ENCODE data around the gene HSPG2.

Gene HSPG2

DNA sequence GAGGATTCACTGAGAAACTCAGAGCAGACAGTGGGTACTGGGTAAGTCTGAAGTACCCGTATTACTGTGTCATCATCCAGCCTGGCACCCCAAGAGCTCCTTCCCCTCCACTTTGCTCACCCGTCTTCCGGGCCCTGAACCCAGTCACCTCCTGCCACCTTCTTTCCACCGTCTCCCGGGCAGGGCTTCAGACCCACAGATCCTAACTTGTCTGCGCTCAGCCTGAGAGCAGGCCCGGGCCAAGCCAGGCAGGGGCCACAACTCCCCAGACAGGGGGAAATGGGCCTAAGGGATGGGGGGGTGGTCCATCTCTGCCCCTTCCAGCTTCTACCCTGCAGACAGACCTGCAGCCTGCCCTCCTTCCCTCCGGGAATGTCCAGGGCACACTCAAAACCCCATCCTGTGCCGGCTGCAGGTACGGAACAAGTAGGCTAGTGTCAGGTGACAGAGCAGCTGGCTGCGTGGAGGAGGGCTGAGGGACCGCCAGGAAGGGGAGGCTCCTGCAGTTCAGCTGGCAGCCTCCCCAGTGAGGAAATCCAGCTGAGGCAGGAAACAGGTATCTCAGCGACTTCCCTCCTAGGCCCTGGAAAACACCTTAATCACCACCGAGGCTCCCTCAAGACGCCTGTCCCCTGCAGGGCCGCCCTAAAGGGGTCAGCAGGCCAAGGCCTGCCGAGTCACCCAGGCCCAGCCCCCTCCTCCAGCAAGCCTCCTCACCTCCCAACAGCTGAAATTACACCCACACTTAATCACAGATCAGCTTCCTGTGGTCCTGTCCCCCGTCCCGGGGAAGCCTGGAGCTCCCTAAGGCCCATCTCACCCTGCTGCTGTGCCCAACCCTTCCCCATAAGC, 3.5 kb downstream of the HSPG2 start:
- Histone ChIP-seq H3K27me3 (replicated peaks in 2 of 5; ENCODE audit: control insufficient read depth in 4 of 5, insufficient read depth in 5 of 5, low read length in 4 of 5) (no peaks in the 10 kb centered on the region), H3K4me1 (ENCODE audit: control extremely low read depth in 1 of 4, control insufficient read depth in 4 of 4, insufficient read depth in 4 of 4, low read length in 3 of 4) (peaks cover 2 to 65% (median 51%) of the 10 kb centered on the region in 4 experiments), H3K9me3 (ENCODE audit: control extremely low read depth in 1 of 5, control insufficient read depth in 4 of 5, insufficient read depth in 2 of 5, low read depth in 1 of 5, low read length in 4 of 5) (no peaks in the 10 kb centered on the region), H3K36me3 (ENCODE audit: control insufficient read depth in 4 of 4, insufficient read depth in 4 of 4, low read length in 3 of 4) (no peaks in the 10 kb centered on the region), H3K27ac (ENCODE audit: insufficient read depth in 1 of 2, low read depth in 1 of 2, low read length in 2 of 2, poor library complexity in 1 of 2, severe bottlenecking in 2 of 2) (peak overlapping the region in 1 of 2 experiments; percentile 63), H3K4me3 (ENCODE audit: control insufficient read depth in 1 of 7, extremely low read depth in 1 of 7, insufficient read depth in 4 of 7, low read depth in 2 of 7, low read length in 6 of 7) (peak overlapping the region in 3 of 7 experiments; percentile 3 to 33 (median 23))
- WGBS (ENCODE audit: insufficient coverage), result 20% methylated on average over 8 of the region's 19 CpGs
- CTCF ChIA-PET, result interaction anchor here (0.6 to 2.7 kb wide), 10 partner anchors 9 to 1774 kb away, joined by 3 to 8 read pairs (median 3); no protein-coding TSS in a partner anchor
- DNase-seq, result peak in 2 of 3 donors; percentile 82 to 88
- POLR2A ChIA-PET, result interaction anchor here (0.7 to 1.8 kb wide), 3 partner anchors 24 to 164 kb away, joined by 3 to 5 read pairs (median 3); no protein-coding TSS in a partner anchor

DNA sequence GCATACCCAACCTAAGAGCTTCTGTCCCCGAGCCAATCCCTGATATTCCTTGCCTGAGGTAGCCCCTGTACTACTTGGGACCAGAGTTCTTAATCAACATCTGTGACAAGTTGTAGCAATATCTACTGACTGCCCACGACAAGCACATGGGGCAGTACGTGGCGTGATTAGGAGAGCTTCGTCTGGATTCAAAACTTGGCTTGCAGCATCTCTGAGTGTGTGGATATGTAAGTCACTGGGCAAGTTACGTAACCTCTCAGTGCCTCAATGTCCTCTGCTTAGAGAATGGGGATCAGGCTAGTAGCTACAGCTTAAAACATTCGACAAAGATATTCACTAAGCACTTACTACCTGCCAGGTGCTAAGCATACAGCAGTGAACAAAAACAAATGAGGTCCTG, 5.0 kb downstream of the HSPG2 start:
- no peak overlapping the region for H3K27ac ChIP-seq (ENCODE audit: insufficient read depth in 1 of 2, low read depth in 1 of 2, low read length in 2 of 2, poor library complexity in 1 of 2, severe bottlenecking in 2 of 2)
- CTCF ChIA-PET, result interaction anchor here (1.0 to 2.7 kb wide), 3 partner anchors 9 to 29 kb away, joined by 3 to 8 read pairs (median 4); no protein-coding TSS in a partner anchor
- no peak for DNase-seq
- no peaks in the 10 kb centered on the region for H3K9me3 ChIP-seq (ENCODE audit: control extremely low read depth in 1 of 5, control insufficient read depth in 4 of 5, insufficient read depth in 2 of 5, low read depth in 1 of 5, low read length in 4 of 5)
- peaks cover 0 to 55% (median 43%) of the 10 kb centered on the region in 4 experiments for H3K4me1 ChIP-seq (ENCODE audit: control extremely low read depth in 1 of 4, control insufficient read depth in 4 of 4, insufficient read depth in 4 of 4, low read length in 3 of 4)
- H3K36me3 ChIP-seq (ENCODE audit: control insufficient read depth in 4 of 4, insufficient read depth in 4 of 4, low read length in 3 of 4), result no peaks in the 10 kb centered on the region
- no peak overlapping the region for H3K4me3 ChIP-seq (ENCODE audit: control insufficient read depth in 1 of 7, extremely low read depth in 1 of 7, insufficient read depth in 4 of 7, low read depth in 2 of 7, low read length in 6 of 7)
- POLR2A ChIA-PET, result interaction anchor here (0.8 to 1.4 kb wide), 3 partner anchors 18 to 163 kb away, joined by 3 to 5 read pairs (median 3); no protein-coding TSS in a partner anchor
- 96% methylated on average over 7 of the region's 7 CpGs for WGBS (ENCODE audit: insufficient coverage)
- H3K27me3 ChIP-seq (replicated peaks in 2 of 5; ENCODE audit: control insufficient read depth in 4 of 5, insufficient read depth in 5 of 5, low read length in 4 of 5), result no peaks in the 10 kb centered on the region

DNA sequence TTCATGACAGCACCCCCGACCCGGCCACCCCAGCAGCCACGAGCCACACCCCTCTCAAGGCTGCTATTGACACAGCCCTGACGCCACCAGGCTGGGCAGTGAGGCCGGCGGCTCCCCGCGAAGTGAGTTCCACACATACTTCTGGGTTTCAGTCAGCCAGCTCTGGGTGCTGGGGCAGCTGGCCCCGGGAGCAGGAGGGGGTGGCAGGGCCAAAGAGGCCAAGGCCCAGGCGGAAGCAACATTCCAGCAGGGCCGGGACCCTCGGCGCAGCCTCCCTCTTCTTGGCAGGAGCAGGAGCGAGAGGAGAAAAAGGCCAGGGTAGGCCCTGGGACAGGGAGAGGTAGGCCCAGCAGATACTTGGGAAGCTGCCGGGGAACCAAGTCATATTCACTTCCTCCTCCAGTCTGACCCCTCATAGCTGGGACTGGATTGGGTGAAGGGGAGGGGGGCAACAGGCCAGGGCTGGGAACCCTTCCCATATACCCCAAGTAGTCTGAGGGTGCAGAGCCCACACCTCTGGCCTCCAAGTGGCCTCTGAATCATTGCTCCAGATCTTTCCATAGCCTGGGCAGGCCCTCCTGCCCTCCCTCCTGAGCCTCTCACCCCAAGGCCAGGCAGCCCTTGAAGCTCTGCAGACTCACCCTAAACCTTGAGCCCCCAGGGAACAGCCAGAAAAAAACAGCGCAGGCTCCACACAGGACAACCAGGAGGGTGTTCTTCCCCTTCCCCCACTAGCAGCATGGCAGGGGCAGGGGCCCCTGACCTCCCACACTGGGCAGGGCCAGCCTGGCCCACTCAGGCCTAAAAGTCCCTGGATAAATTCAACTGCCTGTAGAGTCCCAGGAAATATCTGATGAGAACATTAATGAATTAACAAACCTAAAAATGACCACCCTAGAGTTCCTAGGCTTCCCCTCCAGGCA, 5.7 kb downstream of the HSPG2 start:
- Histone ChIP-seq H3K36me3 (ENCODE audit: control insufficient read depth in 4 of 4, insufficient read depth in 4 of 4, low read length in 3 of 4) (no peaks in the 10 kb centered on the region), H3K4me1 (ENCODE audit: control extremely low read depth in 1 of 4, control insufficient read depth in 4 of 4, insufficient read depth in 4 of 4, low read length in 3 of 4) (peaks cover 0 to 52% (median 39%) of the 10 kb centered on the region in 4 experiments), H3K27me3 (replicated peaks in 2 of 5; ENCODE audit: control insufficient read depth in 4 of 5, insufficient read depth in 5 of 5, low read length in 4 of 5) (no peaks in the 10 kb centered on the region), H3K4me3 (ENCODE audit: control insufficient read depth in 1 of 7, extremely low read depth in 1 of 7, insufficient read depth in 4 of 7, low read depth in 2 of 7, low read length in 6 of 7) (no peak overlapping the region), H3K27ac (ENCODE audit: insufficient read depth in 1 of 2, low read depth in 1 of 2, low read length in 2 of 2, poor library complexity in 1 of 2, severe bottlenecking in 2 of 2) (no peak overlapping the region), H3K9me3 (ENCODE audit: control extremely low read depth in 1 of 5, control insufficient read depth in 4 of 5, insufficient read depth in 2 of 5, low read depth in 1 of 5, low read length in 4 of 5) (no peaks in the 10 kb centered on the region)
- WGBS (ENCODE audit: insufficient coverage), result 88% methylated on average over 13 of the region's 16 CpGs
- ChIA-PET POLR2A (interaction anchor here (0.8 to 1.4 kb wide), 2 partner anchors 17 to 28 kb away, joined by 3 to 5 read pairs; no protein-coding TSS in a partner anchor), CTCF (interaction anchor here (1.0 to 2.7 kb wide), 3 partner anchors 8 to 20 kb away, joined by 4 to 10 read pairs (median 8); no protein-coding TSS in a partner anchor)
- no peak for DNase-seq

DNA sequence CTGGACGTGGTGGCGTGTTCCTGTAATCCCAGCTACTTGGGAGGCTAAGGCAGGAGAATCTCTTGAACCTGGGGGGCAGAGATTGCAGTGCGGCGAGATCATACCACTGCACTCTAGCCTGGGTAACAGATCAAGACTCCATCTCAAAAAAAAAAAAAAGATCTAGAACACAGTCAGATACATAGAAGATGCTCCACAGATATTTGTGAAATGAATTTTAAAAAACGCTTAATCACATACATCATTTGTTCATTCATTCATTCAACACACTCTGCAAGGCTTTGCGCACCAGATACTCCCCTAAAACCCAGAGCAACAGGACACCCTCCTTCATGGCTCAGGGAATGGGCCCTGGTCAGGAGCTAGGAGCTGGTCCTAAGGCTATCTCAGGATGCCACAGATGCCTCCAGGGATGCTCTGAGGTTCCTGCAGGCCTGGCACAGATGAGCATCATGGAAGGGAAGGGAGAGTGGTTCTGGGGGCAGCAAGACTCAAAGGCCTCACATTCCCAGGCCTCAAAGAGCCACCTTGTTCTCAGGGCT, 6.4 kb downstream of the HSPG2 start:
- H3K4me1 ChIP-seq (ENCODE audit: control extremely low read depth in 1 of 4, control insufficient read depth in 4 of 4, insufficient read depth in 4 of 4, low read length in 3 of 4), result peaks cover 0 to 47% (median 32%) of the 10 kb centered on the region in 4 experiments
- H3K27ac ChIP-seq (ENCODE audit: insufficient read depth in 1 of 2, low read depth in 1 of 2, low read length in 2 of 2, poor library complexity in 1 of 2, severe bottlenecking in 2 of 2), result no peak overlapping the region
- H3K36me3 ChIP-seq (ENCODE audit: control insufficient read depth in 4 of 4, insufficient read depth in 4 of 4, low read length in 3 of 4), result no peaks in the 10 kb centered on the region
- no peaks in the 10 kb centered on the region for H3K27me3 ChIP-seq (replicated peaks in 2 of 5; ENCODE audit: control insufficient read depth in 4 of 5, insufficient read depth in 5 of 5, low read length in 4 of 5)
- 100% methylated on average over 4 of the region's 6 CpGs for WGBS (ENCODE audit: insufficient coverage)
- DNase-seq, result no peak
- no peak overlapping the region for H3K4me3 ChIP-seq (ENCODE audit: control insufficient read depth in 1 of 7, extremely low read depth in 1 of 7, insufficient read depth in 4 of 7, low read depth in 2 of 7, low read length in 6 of 7)
- CTCF ChIA-PET, result interaction anchor here (1.2 to 2.1 kb wide), 2 partner anchors 9 to 10 kb away, joined by 3 to 10 read pairs; no protein-coding TSS in a partner anchor
- POLR2A ChIA-PET, result no interaction called here
- no peaks in the 10 kb centered on the region for H3K9me3 ChIP-seq (ENCODE audit: control extremely low read depth in 1 of 5, control insufficient read depth in 4 of 5, insufficient read depth in 2 of 5, low read depth in 1 of 5, low read length in 4 of 5)

DNA sequence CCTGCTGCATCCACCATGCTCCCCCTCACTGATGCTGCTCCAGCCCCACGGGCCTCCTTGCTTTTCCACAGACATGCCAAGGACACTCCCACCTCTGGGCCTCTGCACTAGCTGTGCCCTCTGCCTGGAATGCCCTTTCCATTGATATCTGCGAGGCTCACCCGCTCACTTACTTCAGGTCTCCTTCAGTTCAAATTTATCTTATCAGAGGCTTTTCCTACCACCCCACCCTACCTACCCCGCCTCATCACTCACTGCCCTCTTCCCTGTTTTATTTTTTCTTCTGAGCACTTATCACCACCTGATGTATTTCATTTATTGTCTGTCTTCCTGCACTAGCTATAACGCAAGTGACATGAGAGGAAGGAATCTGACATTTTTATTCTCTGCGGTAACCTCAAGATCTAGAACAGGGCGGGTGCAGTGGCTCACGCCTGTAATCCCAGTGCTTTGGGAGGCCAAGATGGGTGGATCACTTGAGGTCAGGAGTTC, 7.0 kb downstream of the HSPG2 start:
- H3K27ac ChIP-seq (ENCODE audit: insufficient read depth in 1 of 2, low read depth in 1 of 2, low read length in 2 of 2, poor library complexity in 1 of 2, severe bottlenecking in 2 of 2), result no peak overlapping the region
- 45% methylated on average over 6 of the region's 8 CpGs for WGBS (ENCODE audit: insufficient coverage)
- peaks cover 0 to 47% (median 28%) of the 10 kb centered on the region in 4 experiments for H3K4me1 ChIP-seq (ENCODE audit: control extremely low read depth in 1 of 4, control insufficient read depth in 4 of 4, insufficient read depth in 4 of 4, low read length in 3 of 4)
- ChIA-PET CTCF (interaction anchor here (1.2 to 2.1 kb wide), 2 partner anchors 10 kb away, joined by 3 to 10 read pairs; no protein-coding TSS in a partner anchor), POLR2A (no interaction called here)
- DNase-seq, result no peak
- H3K4me3 ChIP-seq (ENCODE audit: control insufficient read depth in 1 of 7, extremely low read depth in 1 of 7, insufficient read depth in 4 of 7, low read depth in 2 of 7, low read length in 6 of 7), result no peak overlapping the region
- H3K9me3 ChIP-seq (ENCODE audit: control extremely low read depth in 1 of 5, control insufficient read depth in 4 of 5, insufficient read depth in 2 of 5, low read depth in 1 of 5, low read length in 4 of 5), result no peaks in the 10 kb centered on the region
- H3K27me3 ChIP-seq (replicated peaks in 2 of 5; ENCODE audit: control insufficient read depth in 4 of 5, insufficient read depth in 5 of 5, low read length in 4 of 5), result no peaks in the 10 kb centered on the region
- no peaks in the 10 kb centered on the region for H3K36me3 ChIP-seq (ENCODE audit: control insufficient read depth in 4 of 4, insufficient read depth in 4 of 4, low read length in 3 of 4)

DNA sequence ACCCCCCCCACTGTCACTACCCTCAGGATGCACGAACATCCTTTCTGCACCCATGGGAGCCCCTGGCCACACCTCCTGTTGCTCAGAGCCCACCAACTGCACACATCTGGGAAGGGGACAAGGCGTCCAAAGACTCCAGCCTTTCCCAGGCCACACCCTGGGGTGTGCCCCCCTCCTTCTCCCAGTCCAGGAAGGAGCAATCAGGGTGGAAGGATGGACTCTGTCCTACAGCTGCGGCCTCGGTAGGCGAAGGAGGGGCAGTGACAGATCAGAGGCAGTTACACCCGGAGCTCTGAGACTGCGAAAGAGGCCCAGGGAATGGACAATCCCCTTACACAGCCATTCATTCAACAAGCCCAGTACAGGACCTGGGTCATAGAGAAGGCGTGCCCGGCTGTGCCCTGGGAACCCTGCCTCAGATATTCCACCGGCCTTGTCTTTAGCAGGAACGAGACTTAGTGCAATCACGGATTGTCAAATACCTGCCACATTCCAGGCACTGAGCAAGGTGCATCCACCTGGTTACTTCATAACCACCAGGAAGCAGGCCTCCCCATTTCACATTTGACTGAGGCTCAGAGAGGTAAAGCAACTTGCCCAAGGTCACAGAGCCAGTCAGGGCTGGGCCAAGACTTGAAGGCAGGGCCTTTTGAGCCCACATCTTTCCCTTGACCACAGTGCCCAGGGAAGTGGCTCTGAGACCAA, 9.4 kb downstream of the HSPG2 start:
- ChIA-PET CTCF (no interaction called here), POLR2A (no interaction called here)
- H3K4me1 ChIP-seq (ENCODE audit: control extremely low read depth in 1 of 4, control insufficient read depth in 4 of 4, insufficient read depth in 4 of 4, low read length in 3 of 4), result peaks cover 0 to 40% (median 24%) of the 10 kb centered on the region in 4 experiments
- H3K36me3 ChIP-seq (ENCODE audit: control insufficient read depth in 4 of 4, insufficient read depth in 4 of 4, low read length in 3 of 4), result no peaks in the 10 kb centered on the region
- no peak overlapping the region for H3K27ac ChIP-seq (ENCODE audit: insufficient read depth in 1 of 2, low read depth in 1 of 2, low read length in 2 of 2, poor library complexity in 1 of 2, severe bottlenecking in 2 of 2)
- DNase-seq, result no peak
- no peaks in the 10 kb centered on the region for H3K27me3 ChIP-seq (replicated peaks in 2 of 5; ENCODE audit: control insufficient read depth in 4 of 5, insufficient read depth in 5 of 5, low read length in 4 of 5)
- no peak overlapping the region for H3K4me3 ChIP-seq (ENCODE audit: control insufficient read depth in 1 of 7, extremely low read depth in 1 of 7, insufficient read depth in 4 of 7, low read depth in 2 of 7, low read length in 6 of 7)
- H3K9me3 ChIP-seq (ENCODE audit: control extremely low read depth in 1 of 5, control insufficient read depth in 4 of 5, insufficient read depth in 2 of 5, low read depth in 1 of 5, low read length in 4 of 5), result no peaks in the 10 kb centered on the region
- WGBS (ENCODE audit: insufficient coverage), result 97% methylated on average over 10 of the region's 12 CpGs
